Stimulated activated CD4-positive, alpha-beta T cell treated with anti-CD3 and anti-CD28 coated beads, Interleukin-12 subunit alpha, Interleukin-12 subunit beta, amount 100 ng/mL, for 48 hours (primary cell): ENCODE data around the gene ARHGDIA.
A peak's percentile ranks its signal among the peaks of the same experiment; 100 is the strongest.

Experiments
- DNase-seq, 3 donors: peaks; one replicate each; pipeline ENCODE4 v3.0.0-alpha.2; 2020; ENCODE audit warnings: low read depth in 2 of 3, low spot score in 1 of 3

The ARHGDIA gene

DNA sequence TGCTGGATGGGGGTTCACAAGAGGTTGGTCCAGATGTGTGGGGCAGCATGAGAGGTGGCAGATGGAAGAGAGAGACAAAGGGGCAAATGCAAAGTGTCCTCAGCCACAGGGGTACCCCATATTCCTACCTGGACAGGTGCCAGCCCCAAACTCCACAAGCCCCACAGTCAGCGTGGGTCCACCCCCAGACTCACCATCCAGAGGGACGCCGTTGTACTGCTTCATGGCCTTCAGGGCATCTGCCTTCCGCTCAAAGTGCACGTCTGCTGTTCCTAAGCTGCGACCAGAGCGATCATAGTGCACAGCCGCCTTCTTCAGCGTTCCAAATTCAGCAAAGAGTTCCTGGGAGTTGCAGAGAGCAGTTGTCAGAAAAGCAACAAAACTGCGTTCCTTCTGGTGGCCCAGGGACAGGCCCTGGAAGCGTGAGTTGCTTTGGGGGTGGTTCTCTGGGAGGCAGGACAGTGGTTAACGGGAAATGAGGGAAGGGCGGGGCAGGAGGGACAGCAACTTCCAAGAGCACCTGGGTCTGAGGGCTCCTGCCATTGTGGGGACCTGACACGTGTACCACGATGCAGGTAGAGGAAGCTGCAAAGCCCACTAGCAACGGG is 18.0 kb upstream of the ARHGDIA start:
- DNase-seq = no peak

DNA sequence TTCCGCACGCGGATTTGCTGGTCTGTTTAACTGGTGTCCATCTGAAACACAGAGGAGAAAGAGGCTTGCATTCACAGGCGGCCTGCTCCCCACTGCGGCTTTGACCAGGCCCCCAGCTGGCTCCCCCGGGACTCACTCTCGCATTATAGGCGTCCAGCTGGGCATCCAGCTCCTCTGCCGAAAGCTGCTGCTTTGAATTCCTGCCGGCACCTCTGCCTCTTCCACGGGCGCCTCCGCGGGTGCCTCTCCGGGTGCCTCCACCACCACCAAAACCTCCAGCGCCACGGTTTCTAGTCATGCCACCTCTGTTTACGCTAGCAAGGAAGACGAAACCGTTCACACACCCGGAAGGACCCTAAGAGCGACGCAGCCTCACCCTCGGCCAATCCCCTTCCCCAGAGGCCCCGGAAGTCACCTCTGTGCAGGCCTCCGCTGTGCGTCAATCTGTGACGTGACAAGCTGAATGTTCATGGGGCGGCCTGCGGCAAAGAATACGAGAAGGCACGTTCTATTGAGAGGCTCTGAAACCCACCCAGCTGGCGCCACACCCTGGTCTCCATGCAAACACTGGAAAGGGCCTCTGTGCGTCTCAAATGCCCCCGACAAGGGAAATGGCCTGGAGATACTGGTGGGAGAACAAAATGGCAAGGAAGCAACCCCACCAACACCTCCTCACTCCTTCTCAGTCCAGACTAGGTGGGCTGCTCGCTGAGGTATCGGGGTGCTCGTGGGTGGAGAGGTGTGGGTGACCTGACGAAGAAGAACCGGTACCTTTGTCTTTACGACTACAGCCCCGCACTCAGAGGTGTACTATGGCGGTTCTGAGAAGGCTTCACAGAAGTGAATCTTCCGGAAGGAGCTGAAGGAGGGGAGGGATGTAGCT is 17.2 kb upstream of the ARHGDIA start:
- DNase-seq = no peak

DNA sequence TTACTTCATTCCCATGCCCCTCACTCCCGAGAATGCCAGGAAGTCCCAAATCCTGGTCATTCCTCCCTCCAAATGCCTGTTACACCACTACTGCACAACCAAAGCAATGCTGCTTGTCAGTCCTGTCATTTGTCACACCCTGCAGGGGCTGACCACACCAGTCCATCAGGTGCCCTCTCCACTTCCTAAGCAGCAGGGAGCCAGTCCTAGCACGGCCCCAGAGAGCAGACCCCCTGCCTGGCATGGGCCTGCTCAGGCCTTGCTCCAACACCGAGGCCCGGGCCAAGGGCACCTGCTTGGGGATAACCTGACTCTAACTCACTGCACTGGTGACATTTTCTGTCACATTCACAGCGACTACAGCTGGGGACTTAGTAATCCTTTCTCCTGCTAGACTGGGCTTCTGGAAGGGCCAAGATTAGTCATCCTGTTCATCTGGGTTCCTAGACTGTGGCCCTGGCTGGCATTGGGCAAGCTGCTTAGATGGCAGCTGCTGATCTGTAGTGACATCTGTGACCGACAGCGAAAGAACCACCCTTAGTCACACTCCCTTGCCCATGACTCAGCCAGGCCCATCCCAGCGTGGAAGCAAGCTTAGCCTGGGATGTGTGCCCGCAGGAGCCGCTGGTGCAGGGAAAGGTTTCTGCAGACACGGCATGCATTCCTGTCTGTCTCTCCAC is 14.9 kb upstream of the ARHGDIA start:
- DNase-seq = no peak

DNA sequence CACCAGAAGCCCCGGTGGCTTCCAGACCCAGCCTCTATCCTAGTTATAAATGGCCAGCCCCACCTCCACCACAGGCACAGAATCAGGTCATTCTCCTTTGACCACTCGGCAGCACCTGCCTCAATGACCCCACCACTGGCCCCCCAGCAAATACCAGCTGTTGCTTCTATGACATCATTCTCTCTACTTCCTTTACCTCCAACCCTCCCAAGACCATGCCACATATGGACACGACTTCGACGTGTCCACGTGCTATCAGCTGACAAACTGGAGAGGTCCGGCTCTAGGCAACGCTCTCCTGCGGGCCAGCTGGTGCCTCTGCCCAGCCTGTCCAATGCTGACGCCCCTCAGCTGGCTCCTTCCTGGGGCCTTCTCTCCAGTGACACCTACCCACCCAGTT is 14.3 kb upstream of the ARHGDIA start:
- no peak for DNase-seq

DNA sequence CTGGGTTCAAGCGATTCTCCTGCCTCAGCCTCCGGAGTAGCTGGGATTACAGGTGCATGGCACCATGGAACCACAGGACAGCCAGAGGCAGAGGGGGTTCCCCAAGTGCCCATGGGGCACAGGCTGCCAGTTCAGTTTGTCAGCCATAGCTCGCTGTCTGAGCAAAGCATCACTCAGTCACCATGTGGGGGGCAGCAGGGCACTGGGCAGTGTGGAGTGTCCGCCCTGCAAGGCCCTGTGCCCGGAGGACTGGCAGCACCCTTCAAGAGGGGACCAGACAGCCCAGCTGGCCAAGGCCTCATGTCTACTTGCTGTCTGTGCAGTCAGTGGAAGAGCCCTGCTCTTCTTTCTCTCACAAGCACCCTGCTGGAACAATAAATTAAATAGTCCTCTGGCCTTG is 13.8 kb upstream of the ARHGDIA start:
- no peak for DNase-seq

DNA sequence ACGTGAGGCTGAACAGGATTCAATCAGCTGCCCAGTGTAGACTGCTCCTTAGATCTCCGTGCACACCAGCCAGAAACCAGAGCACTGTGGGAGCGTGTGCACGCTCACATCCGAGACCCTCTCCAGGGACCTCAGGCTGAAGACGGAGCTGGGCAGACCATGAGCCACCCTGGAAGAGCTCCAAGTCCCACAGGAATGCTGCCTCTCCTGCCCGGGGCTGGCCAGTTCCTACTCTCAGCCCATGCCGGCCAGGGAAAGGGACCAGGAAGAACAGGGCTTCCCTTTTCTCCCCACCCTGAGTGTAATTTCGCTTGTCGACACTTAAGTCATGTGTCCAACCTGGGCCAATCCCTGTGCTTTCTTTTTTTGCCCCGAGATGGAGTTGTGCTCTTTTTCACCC is 13.4 kb upstream of the ARHGDIA start:
- DNase-seq = no peak

DNA sequence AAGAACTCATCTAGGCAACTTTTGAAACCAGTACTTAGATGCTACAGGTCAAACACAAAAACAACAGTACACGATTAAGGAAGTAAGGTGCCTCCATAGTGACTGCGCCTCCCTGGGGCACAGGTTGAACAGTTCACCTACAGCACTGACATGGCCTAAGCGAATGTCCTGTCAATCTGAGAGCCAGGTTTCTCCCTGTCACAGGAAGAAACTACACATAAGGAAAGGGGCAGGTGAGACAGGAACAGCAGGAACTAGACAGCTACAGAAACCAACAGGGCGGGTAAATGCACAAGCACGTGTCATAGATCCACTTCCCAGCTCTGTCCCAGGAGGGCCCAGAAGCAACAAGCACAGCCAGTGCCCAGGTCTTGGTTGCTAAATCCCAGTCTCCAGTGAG is 8.0 kb upstream of the ARHGDIA start:
- DNase-seq = no peak

DNA sequence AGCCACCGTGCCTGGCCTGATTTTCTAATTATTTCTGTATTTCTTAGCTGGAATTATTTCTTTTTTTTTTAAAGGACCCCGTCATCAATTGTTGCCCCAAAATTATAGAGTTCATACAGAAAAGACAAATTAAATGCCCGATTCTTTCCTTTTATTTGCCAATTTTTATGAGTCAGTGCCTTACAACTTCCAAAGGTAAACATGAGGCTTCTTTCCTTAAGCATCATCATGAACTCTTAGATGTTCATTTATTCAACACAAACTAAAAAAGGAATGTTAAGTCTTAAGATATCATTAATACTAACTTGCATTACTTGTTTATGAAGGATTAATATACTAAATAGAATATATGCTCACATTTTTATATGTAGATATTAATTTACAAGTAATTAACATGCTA is 7.2 kb upstream of the ARHGDIA start:
- DNase-seq = no peak

DNA sequence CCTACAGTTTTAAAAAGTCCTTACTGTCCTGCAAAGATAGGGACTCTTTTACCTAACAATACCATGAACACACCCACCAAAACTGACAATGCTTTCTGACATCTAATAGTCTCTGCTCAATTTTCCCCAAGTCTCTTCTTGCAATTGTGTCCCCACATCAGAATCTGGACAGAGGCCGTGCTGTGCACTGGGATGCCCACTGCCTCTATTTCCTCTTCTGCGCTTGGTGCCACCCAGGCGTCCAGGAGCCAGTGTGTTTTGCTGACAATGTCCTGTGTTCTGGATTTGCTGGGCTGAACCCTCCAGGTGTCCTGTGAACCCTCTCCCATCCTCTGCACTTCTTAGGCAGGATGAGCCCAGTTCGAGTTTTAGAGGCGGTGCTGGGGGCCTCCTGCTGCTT is 6.4 kb upstream of the ARHGDIA start:
- DNase-seq = no peak

DNA sequence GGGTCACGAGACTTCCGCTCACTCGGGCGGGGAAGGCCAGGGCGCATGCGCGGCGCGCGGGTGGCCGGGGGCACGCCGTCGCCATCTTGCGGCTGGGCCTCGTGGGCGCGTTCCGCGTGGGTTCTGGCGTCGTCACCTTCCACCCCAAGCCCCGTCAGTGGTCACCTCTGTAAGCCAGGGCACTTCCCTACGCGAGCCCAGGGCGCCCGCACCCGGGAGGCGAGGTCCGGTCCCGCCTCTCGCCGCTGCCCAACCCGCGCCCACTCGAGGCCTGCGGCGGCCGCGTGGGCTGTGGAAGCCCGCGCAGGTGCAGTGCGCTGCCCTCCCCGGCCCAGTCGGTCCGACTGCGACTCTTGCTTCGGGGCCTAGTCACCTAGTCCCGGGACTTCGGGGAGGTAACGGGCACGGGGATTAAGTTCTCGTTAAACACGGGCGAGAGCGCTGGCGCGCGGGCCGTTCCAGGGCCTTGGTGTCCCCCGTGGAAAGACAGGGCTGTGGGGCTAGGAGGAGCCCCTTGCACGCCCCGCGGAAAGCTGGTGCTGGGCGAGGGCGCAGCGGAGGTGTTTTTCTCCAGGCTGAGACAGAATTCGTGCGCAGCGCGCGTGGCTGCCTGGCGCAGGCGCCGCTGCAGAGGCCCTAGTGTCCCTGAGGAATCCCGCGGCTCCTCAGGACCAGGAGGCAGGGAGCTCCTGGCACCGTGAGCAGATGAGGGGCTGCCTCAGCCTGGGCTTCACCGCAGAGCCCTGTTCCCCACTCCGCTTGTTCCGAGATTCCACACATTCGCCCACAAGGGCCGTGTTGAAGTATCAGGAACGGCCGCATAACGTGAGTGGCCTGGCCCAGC is 472 bp upstream of the ARHGDIA start:
- peak; percentile 88 to 97 (median 89) for DNase-seq

DNA sequence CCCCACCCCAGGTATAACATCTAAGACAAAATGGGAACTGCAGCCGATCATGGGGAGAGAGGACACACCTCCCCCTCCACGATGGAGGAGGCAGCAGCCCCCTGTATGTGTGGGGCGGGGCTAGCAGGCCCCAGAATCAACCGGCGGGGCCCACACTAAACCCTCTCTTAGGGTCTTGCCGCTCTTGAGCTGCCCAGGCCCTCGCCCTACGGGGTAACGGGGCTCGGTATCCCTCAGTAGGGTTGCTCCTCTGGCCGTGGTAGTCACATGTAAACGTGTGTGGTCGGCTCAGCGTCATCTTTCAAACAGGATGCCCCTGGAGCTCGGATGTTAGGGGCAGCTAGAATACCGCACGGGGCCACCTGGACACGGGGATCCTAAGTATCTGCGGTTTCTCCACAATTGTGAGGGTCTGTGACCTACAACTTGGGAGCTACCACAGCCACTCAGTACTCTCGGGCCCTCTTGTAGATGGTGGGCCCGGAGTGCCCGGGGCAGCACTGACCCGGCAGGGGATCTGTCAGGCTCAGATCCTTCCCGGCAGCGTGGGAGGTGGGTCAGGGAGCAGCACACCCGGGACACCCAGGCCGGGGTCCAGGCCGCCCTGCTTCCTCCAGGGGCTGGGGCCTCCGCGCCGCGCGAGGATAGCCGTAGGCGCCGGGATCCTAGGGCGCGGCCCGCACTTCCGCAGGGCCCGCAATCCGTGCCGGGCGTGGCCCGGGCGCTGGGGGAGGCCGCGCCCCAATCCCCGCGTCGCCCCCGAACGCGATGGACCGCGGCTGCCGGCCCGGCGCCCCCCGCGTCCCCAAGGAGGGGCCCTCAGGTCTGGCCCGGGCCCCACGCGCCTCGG is 781 bp downstream of the ARHGDIA start:
- DNase-seq = no peak

DNA sequence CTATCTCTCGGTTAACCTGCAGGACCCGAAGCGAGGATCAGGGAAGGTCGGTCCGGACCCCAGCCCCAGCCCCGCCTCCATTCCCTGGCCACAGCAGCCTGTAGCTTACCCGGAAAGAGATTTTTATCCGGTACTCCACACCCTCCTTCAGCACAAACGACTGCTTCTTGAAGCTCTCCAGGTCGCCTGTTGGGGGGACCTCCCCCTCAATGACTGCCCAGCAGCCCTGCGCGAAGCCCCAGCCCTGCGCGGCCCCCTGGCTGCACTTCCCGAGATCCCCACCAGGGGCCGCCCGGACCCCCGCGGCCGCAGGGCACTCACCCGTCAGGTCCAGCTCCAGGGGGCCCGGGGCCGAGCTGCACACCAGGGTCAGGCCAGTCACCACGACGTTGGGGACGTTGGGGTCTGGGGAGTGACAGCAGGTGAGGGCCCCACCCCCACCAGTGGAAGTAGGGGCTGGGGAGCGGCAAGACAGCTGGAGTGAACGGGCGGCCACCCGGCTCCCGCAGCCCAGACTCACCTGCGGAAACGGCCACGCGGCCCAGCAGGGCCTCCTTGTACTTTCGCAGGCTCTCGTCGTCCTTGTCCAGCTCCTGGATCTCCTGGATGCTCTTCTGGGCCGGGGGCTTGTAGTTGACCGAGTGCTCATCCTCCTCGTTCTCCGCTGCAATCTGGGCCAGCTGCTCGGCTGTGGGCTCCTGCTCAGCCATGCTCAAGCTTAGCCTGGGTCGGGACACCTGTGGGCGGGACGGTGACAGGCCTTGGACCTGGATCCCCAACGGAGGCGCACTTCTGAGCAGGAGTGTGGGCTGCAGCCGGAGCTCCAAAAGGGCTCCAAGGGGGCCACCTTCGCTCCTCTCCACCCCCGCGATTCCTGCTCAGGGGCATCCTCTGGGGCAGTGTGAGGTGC is 1.7 kb downstream of the ARHGDIA start:
- DNase-seq = no peak

DNA sequence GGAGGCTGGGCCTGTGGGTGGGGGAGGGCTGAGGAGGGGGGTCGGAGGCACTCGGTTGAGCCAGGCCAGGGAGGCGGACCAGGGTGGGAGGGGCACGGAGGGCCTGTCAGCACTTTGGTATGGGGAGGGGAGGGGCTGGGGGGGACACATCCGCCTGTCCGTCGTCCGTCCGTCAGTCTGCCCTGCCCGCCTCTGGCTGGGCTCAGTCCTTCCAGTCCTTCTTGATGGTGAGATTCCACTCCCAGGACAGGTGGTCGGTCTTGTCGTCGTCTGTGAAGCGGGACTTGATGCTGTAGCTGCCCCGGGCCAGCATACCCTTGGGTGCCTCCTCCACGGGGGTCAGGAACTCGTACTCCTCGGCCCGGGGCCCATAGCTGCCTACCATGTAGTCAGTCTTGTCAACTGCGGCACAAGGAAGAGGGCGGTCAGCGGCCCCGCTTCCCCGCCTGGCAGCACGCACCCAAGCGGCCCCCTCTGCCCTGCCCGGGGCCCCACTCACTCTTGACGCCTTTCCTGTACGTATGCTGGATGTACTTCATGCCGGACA is 2.4 kb downstream of the ARHGDIA start:
- DNase-seq = no peak

DNA sequence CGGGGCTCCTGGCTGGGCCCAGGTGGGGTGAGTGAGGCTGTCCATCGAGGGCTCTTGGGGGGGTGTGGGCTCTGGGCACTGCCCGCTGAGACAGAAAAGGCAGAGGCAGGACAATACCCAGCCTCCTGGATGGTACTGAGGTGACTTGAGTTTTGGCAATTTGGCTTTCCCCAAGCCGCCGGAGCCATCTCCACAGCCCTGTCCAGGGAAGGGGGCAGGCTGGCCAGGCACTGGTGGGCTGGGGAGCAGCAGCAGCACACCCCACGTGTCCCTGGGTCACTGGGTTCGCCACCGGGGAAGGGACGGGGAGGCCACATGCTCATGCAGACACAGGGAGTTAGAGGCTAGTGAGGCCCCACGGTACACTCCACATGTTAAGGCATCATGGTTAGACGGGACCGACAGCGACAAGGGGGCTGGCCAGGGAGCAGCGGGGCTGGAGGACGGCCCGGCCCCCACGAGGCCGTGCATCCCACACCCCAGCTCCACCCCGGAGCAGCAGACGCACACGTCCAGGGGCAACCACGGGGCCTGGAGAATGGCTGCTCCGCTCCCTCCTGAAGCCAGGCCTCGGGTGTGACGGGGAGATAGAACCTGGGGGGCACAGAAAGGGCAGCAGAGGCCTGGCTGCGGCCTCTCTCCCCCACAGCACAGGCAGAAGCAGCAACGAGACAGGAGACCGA is 3.0 kb downstream of the ARHGDIA start:
- DNase-seq = no peak

DNA sequence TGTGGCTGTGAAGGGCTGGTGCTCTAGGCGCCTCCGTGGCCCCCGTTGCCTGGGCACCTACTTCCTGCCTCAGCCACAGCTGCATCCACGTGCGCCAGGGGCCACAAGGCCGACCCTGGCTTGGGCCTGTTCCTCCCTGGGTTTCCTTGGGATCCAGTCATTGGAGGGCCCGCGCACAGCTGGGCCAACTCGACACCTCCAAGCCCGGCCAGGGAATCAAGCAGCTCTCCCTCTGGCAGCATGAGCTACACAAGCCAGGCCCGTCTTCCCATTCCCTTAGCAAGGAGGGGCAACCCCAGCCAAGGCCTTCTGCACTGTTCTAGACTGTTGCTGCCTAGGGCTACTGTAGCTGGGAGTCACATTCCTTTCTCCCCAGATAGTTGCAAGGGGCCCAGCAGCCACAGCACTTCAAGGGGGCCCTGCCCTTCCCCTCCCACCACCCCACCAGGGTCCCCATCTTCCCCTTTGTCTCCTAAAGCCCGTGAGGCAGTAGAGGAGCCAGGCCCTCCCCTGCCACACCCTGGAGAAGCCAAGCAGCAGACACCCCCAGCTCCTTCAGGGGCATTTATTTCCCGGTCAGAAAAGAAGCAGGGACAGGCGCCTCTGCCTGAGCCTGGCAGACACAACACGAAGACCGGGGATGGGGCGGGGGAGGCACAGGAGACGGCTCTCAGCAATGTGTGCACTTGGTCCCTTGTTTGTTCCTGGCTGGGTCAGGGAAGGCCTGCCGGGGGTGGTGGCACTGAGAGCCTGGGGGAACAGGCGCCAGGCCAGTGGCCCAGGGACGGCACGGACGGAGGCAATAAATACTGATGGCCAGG is 3.8 kb downstream of the ARHGDIA start:
- DNase-seq = no peak

DNA sequence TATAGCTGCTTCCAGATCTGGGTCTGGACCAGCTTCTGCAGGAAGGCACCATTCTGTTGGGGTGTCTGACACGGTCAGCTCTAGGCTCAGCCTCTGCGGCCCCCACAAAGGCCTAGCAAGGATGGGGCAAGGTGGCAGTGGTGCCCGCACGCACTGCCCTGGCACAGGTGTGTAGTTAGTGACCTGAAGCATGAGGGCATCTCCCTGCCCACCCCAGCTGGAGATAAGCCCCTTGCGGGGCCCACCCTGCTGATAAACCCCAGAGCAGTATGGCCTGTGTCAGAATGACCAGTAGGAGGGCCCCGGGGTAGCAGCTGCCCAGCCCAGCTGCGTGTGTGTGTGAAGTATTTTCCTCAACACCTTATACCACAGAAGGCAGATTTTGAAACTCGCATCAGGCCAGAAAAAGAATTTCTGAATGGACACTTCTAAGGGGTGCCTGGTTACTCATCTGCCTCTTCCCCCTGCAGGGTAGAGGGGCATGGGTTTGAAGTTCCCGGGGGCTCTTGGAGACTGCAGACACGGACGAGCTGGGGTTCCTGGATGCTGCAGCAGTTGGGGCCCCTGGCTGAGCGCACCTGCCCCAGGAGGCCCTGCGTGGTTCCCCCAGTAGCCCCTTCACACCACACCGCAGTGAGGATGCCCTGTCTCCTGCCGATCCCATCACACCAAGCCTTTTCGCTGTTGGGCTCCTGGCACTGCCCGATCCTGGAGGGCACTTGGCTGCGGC is 4.5 kb downstream of the ARHGDIA start:
- DNase-seq = no peak
